Uterus (tissue), 2 donors: Measurements from ENCODE around the gene CIAO3.

Experiments
- POLR2A ChIP-seq, 2 donors: fragments of 450-650 bp; IDR thresholded peaks; one replicate each; pipeline ENCODE4 v1.6.1; 2016; ENCODE audit warnings: antibody characterized with exemption in 2 of 2, mild to moderate bottlenecking in 1 of 2, moderate library complexity in 1 of 2
- TF ChIP-seq, protein P1 (sequence below), 4 experiments: fragments of 200-600 bp in 2 of 4; fragments of 450-650 bp in 2 of 4; sonication (generic) in 2 of 4; IDR thresholded peaks; one replicate each; pipeline ENCODE4 v1.5.1; 2016 to 2019; ENCODE audit warnings: antibody characterized with exemption in 4 of 4, mild to moderate bottlenecking in 2 of 4, moderate library complexity in 1 of 4

DNA sequence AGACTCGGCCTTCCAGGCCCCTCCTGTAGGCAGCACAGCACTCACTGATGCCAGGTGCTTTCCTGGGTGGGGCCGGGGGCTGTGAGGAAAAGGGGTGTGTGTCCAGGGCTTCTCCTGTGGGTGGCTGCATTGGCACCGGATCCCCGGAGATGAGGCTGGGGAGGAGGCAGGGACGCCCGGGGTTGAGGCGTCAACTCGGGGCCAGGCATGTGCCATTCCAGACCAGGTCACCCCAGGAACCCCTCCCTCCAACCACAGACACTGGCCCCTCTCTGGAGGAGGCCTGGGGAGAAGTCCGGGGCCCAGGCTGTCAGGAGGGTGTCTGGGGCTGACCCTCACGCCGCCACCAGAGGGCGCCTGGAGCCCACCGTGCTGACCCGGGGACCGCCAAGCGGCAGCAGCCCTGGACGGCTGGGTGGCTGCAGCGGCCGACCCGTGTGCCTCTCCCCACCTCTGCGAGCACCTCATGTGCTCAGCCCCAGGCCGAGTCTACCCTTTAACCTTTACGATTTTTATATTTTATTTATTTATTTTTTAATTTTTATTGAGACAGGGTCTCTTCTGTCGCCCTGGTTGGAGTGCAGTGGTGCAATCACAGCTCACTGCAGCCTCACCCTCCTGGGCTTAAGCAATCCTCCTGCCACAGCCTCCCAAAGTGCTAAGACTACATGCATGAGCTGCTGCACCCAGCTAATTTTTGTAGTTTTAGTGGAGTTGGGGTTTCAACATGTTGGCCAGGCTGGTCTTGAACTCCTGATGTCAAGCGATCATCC lies 29.1 kb downstream of the CIAO3 start:
- TF ChIP-seq, protein P1, sequence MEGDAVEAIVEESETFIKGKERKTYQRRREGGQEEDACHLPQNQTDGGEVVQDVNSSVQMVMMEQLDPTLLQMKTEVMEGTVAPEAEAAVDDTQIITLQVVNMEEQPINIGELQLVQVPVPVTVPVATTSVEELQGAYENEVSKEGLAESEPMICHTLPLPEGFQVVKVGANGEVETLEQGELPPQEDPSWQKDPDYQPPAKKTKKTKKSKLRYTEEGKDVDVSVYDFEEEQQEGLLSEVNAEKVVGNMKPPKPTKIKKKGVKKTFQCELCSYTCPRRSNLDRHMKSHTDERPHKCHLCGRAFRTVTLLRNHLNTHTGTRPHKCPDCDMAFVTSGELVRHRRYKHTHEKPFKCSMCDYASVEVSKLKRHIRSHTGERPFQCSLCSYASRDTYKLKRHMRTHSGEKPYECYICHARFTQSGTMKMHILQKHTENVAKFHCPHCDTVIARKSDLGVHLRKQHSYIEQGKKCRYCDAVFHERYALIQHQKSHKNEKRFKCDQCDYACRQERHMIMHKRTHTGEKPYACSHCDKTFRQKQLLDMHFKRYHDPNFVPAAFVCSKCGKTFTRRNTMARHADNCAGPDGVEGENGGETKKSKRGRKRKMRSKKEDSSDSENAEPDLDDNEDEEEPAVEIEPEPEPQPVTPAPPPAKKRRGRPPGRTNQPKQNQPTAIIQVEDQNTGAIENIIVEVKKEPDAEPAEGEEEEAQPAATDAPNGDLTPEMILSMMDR (IDR thresholded peaks at IDR 0.05) = peak; percentile 90 to 93 (median 92)
- no peak for TF ChIP-seq POLR2A (IDR thresholded peaks at IDR 0.05)
